Breast epithelium (tissue), 3 donors: ENCODE results near the gene MKI67.

ENCODE experiments used
- POLR2A ChIP-seq: fragments of 450-650 bp; IDR thresholded peaks from one replicate; pipeline ENCODE4 v1.6.1; 2016; ENCODE audit warnings: antibody characterized with exemption, mild to moderate bottlenecking, moderate library complexity
- TF ChIP-seq, protein P1 (sequence below), 3 donors: fragments of 450-650 bp; IDR thresholded peaks; one replicate each; pipeline ENCODE4 v1.5.1; 2016 to 2017; ENCODE audit warnings: antibody characterized with exemption in 3 of 3, mild to moderate bottlenecking in 3 of 3, moderate library complexity in 3 of 3

DNA sequence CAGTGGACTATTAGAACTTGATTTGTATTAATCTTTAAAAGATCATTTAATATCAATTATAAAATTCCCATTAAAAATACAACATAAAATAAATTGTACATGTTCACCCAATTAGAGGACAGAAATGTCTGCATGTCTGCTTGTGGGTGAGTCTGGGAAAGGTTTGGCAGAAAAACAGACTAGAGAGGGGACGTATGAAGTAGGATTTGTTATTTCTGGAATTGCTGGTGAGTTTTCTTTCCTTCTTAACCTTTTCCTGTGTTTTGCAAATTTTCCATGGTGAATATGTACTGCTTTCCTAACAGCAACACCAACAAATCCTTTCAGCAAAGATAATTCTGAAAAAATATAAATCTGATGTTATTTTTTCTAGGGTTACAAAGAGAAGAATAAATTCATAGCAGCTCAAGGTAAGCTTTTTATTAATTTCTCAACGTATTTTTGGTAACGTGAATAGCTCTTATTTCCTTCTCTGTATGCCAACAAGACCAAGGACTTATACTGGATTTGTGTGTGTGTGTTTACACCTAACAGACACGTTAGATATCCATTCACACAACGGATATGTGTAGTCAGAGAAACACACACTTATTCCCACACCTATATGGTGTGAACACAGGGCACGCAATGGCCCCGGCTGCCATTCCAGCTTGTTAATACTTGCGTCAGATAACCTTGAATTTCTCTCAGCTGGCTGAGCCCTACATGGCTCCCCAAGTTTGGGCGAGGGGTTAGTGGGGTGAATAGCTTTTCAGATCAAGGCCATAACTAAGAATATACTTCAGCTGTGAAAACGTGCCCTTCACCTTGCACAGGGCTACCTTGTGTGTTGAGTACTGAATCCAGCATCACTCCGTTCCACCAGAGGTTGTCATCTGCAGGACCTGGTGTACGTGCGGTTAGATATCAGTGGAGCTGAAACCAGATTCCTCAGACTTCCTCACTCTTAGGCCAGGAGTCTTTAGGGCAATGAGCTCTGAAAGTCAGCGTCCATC lies 64.6 kb downstream of the MKI67 start:
- TF ChIP-seq, protein P1, sequence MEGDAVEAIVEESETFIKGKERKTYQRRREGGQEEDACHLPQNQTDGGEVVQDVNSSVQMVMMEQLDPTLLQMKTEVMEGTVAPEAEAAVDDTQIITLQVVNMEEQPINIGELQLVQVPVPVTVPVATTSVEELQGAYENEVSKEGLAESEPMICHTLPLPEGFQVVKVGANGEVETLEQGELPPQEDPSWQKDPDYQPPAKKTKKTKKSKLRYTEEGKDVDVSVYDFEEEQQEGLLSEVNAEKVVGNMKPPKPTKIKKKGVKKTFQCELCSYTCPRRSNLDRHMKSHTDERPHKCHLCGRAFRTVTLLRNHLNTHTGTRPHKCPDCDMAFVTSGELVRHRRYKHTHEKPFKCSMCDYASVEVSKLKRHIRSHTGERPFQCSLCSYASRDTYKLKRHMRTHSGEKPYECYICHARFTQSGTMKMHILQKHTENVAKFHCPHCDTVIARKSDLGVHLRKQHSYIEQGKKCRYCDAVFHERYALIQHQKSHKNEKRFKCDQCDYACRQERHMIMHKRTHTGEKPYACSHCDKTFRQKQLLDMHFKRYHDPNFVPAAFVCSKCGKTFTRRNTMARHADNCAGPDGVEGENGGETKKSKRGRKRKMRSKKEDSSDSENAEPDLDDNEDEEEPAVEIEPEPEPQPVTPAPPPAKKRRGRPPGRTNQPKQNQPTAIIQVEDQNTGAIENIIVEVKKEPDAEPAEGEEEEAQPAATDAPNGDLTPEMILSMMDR (IDR thresholded peaks at IDR 0.05) = no peak
- TF ChIP-seq POLR2A = no peak
